HepG2 (cell line): ENCODE measurements around the gene ALPK1. TPM values are rescaled to one million over a fixed set of nuclear protein-coding genes. Genes with fewer than 3 reads are reported as not detected.

Experiments
- ATAC-seq: fragments of 200-7000 bp; cut with Tn5 transposase; 3 replicates; pipeline ENCODE4 v1.9.1; 2020; ENCODE audit warnings: mild to moderate bottlenecking, moderate library complexity
- BruUV-seq: library from RNA; stranded (reverse); fragments of 400-500 nt; replicated peaks from 2 replicates; lab custom pipeline; 2021; lab: Mats Ljungman, UMichigan
- CTCF ChIA-PET: fragments of 300-600 bp; formaldehyde crosslinking; extraction: SDS; loops from one replicate; lab custom pipeline; 2021; ENCODE audit warnings: low total read pairs, inconsistent platforms, low intra/inter-chr PET ratio; lab: Yijun Ruan, JAX
- POLR2A ChIA-PET: fragments of 350-600 bp; sonication (Branson Sonifier 250); formaldehyde crosslinking; loops from one replicate; lab custom pipeline; 2020; ENCODE audit warnings: antibody characterized with exemption, inconsistent platforms; lab: Yijun Ruan, JAX
- DNase-seq: peaks from one replicate; pipeline ENCODE4 v3.0.0-alpha.2; 2015; ENCODE audit warnings: low spot score
- FAIRE-seq: peaks from 3 replicates; lab custom pipeline; 2011; peaks lifted over from hg19 to GRCh38; lab: Jason Lieb, UNC
- H2AFZ ChIP-seq: one replicate; pipeline ENCODE4 v1.6.1; 2011; ENCODE audit warnings: low read length, inconsistent platforms
- H3K27ac ChIP-seq: fragments of 300-600 bp; 3 replicates; pipeline ENCODE4 v1.8.0; 2011; ENCODE audit warnings: mixed run types, mild to moderate bottlenecking, mixed read lengths, low read length, inconsistent platforms; ENCODE audit not compliant: insufficient read depth; ENCODE audit errors: extremely low read length
- H3K27me3 ChIP-seq, 2 experiments: fragments of 200-600 bp in 1 of 2; 2 replicates in 1 of 2; 3 replicates in 1 of 2; pipeline versions ENCODE4 v1.6.0 to v1.8.0; 2011; ENCODE audit warnings: low read length in 2 of 2, mild to moderate bottlenecking in 2 of 2, moderate library complexity in 2 of 2, inconsistent platforms in 1 of 2; ENCODE audit not compliant: insufficient read depth in 2 of 2, control insufficient read depth in 1 of 2
- H3K36me3 ChIP-seq, 2 experiments: fragments of 200-600 bp in 1 of 2; replicated peaks in 1 of 2; 2 replicates in 1 of 2; 3 replicates in 1 of 2; pipeline versions ENCODE4 v1.5.1 to v1.8.0; 2011; ENCODE audit warnings: low read length in 2 of 2, inconsistent platforms in 1 of 2; ENCODE audit not compliant: insufficient read depth in 2 of 2, control insufficient read depth in 1 of 2
- H3K4me1 ChIP-seq: 2 replicates; pipeline ENCODE4 v1.5.1; 2012; ENCODE audit warnings: low read length, inconsistent platforms; ENCODE audit not compliant: insufficient read depth
- H3K4me2 ChIP-seq: 2 replicates; pipeline ENCODE4 v1.6.0; 2011; ENCODE audit warnings: low read depth, low read length, inconsistent platforms
- H3K4me3 ChIP-seq, 3 experiments: fragments of 200-600 bp in 1 of 3; sonication (generic), shearing (Covaris generic) in 1 of 3; replicated peaks in 1 of 3; 2 replicates each; pipeline ENCODE4 v1.5.1; 2011 to 2016; ENCODE audit warnings: low read length in 3 of 3, inconsistent platforms in 2 of 3, low read depth in 2 of 3, mild to moderate bottlenecking in 2 of 3, control low read depth in 1 of 3, mixed read lengths in 1 of 3; ENCODE audit not compliant: insufficient read depth in 1 of 3
- H3K79me2 ChIP-seq: one replicate; pipeline ENCODE4 v1.6.1; 2011; ENCODE audit warnings: low read length, inconsistent platforms; ENCODE audit not compliant: insufficient read depth
- H3K9ac ChIP-seq: 2 replicates; pipeline ENCODE4 v1.6.0; 2011; ENCODE audit warnings: mild to moderate bottlenecking, low read depth, low read length, inconsistent platforms; ENCODE audit not compliant: insufficient read depth
- H3K9me3 ChIP-seq: 2 replicates; pipeline ENCODE4 v1.5.1; 2012; ENCODE audit warnings: mild to moderate bottlenecking, low read length
- H4K20me1 ChIP-seq: 2 replicates; pipeline ENCODE4 v1.6.0; 2011; ENCODE audit warnings: inconsistent platforms, mild to moderate bottlenecking, low read length, moderate library complexity; ENCODE audit not compliant: insufficient read depth
- AHDC1 ChIP-seq: sonication (generic); formaldehyde crosslinking; IDR thresholded peaks from 2 replicates; pipeline ENCODE4 v1.5.1; 2020; ENCODE audit warnings: mild to moderate bottlenecking, missing genetic modification reagents, borderline replicate concordance
- CREM ChIP-seq, 2 experiments: sonication (generic) in 1 of 2; formaldehyde crosslinking in 1 of 2; IDR thresholded peaks; 2 replicates each; pipeline versions ENCODE4 v1.4.0 to v1.6.1; 2016 to 2020; ENCODE audit warnings: antibody characterized with exemption in 1 of 2, mild to moderate bottlenecking in 1 of 2, missing genetic modification reagents in 1 of 2
- FOXJ3 ChIP-seq: sonication (generic); formaldehyde crosslinking; IDR thresholded peaks from 2 replicates; pipeline ENCODE4 v1.4.0; 2020; ENCODE audit warnings: missing genetic modification reagents, mild to moderate bottlenecking, borderline replicate concordance
- GTF2F1 ChIP-seq: fragments of 150-350 bp; IDR thresholded peaks from 2 replicates; pipeline ENCODE4 v1.6.1; 2014; ENCODE audit warnings: low read length
- MAFF ChIP-seq: IDR thresholded peaks from 2 replicates; pipeline ENCODE4 v1.6.1; 2011; ENCODE audit warnings: low read depth, low read length, improper control_type of control experiment
- MAFK ChIP-seq, 2 experiments: IDR thresholded peaks in 1 of 2; conservative IDR thresholded peaks in 1 of 2; 2 replicates each; pipeline ENCODE4 v1.6.1; 2011; ENCODE audit warnings: improper control_type of control experiment in 2 of 2, low read length in 2 of 2
- MED13 ChIP-seq: sonication (generic); formaldehyde crosslinking; IDR thresholded peaks from 2 replicates; pipeline ENCODE4 v1.5.0; 2020; ENCODE audit warnings: missing genetic modification reagents
- RXRA ChIP-seq: sonication (generic); formaldehyde crosslinking; IDR thresholded peaks from 2 replicates; pipeline ENCODE4 v1.5.1; 2020; ENCODE audit warnings: missing genetic modification reagents
- TCF12 ChIP-seq, 2 experiments: fragments of 450-650 bp in 1 of 2; sonication (generic) in 1 of 2; formaldehyde crosslinking in 1 of 2; IDR thresholded peaks; 2 replicates each; pipeline versions ENCODE4 v1.6.1 to v1.8.0; 2017 to 2022; ENCODE audit warnings: antibody characterized with exemption in 1 of 2, mild to moderate bottlenecking in 1 of 2, missing genetic modification reagents in 1 of 2, moderate library complexity in 1 of 2
- ZNF350 ChIP-seq: sonication (generic); formaldehyde crosslinking; IDR thresholded peaks from 2 replicates; pipeline ENCODE4 v1.4.0; 2020; ENCODE audit warnings: mild to moderate bottlenecking, low read depth, missing genetic modification reagents, borderline replicate concordance
- ZNF468 ChIP-seq: sonication (generic); formaldehyde crosslinking; IDR thresholded peaks from 2 replicates; pipeline ENCODE4 v1.8.0; 2022; ENCODE audit warnings: mild to moderate bottlenecking, moderate library complexity, missing genetic modification reagents
- WGBS: methylation state at CpG from one replicate; pipeline ENCODE4 v1.1.6; 2017; ENCODE audit warnings: low lambda C conversion rate; 5-methylcytosine and 5-hydroxymethylcytosine counted together
- in situ Hi-C: cut with HindIII; loops from 2 replicates; pipeline ENCODE4 v1.10.0; 2017; ENCODE audit warnings: low pct_unique_long_range_greater_than_20kb; ENCODE audit not compliant: extremely low pct_ligation_motif_present
- intact Hi-C: fragments of 100-400 bp; cut with micrococcal nuclease; formaldehyde crosslinking; loops from one replicate; pipeline ENCODE4 v1.10.0; 2022; ENCODE audit not compliant: unreplicated experiment
- polyA plus RNA-seq, 8 experiments: library from polyadenylated mRNA; depleted of rRNA in 3 of 8; stranded (reverse) in 7 of 8; unstranded in 1 of 8; fragments of >200 nt; fragmentation: Illumina TruSeq in 4 of 8; extraction: Trizol in 4 of 8; gene quantifications; 2 replicates each; pipeline versions ENCODE4 v1.2.1 to v1.2.3, GENCODE V29; 2011 to 2016; ENCODE audit warnings: low read depth in 4 of 8, missing spikeins in 1 of 8, mixed read lengths in 1 of 8; ENCODE audit not compliant: insufficient read depth in 1 of 8
- total RNA-seq, 5 experiments: library from RNA; depleted of rRNA; stranded (reverse); fragments of >200 nt; fragmentation: Illumina TruSeq; extraction: Trizol; gene quantifications; 2 replicates each; pipeline ENCODE4 v1.2.3, GENCODE V29; 2016; ENCODE audit warnings: low read depth in 1 of 5
- TF ChIP-seq, protein P1 (sequence below): sonication (generic); formaldehyde crosslinking; IDR thresholded peaks from 2 replicates; pipeline ENCODE4 v1.5.0; 2020; ENCODE audit warnings: missing genetic modification reagents

The ALPK1 gene
- total and polyA plus RNA-seq, 2 of the 13 experiments (the other 11 are each of a cell fraction or from before 2014, with no cell fraction given): 0.61 to 1.3 TPM

GRCh38 chr4:112329672-112330375 is 32.7 kb downstream of the ALPK1 start:
- Histone ChIP-seq H3K27me3 (no peaks in the 10 kb centered on the region), H3K4me2 (no peak overlapping the region), H3K36me3 (no peaks in the 10 kb centered on the region), H2AFZ (no peak overlapping the region), H3K4me1 (no peaks in the 10 kb centered on the region), H3K9ac (no peak overlapping the region), H4K20me1 (no peaks in the 10 kb centered on the region), H3K79me2 (no peaks in the 10 kb centered on the region), H3K27ac (no peak overlapping the region), H3K4me3 (no peak overlapping the region), H3K9me3 (no peaks in the 10 kb centered on the region)
- in situ Hi-C loops: loop anchor here (5.0 to 25.0 kb wide), 4 partner anchors 192 to 607 kb away; no protein-coding TSS in a partner anchor
- no TSS peak for BruUV-seq
- CTCF ChIA-PET: no interaction called here
- intact Hi-C loops: loop anchor here (5.0 kb wide), 1 partner anchor 432 kb away; no protein-coding TSS in a partner anchor
- DNase-seq: no peak
- WGBS: 49% methylated on average over 5 of the region's 5 CpGs
- POLR2A ChIA-PET: no interaction called here
- no peak for FAIRE-seq
- ATAC-seq: no peak
- TF ChIP-seq RXRA (CRISPR knock-in tag): no peak
- TF ChIP-seq CREM (IDR thresholded peaks at IDR 0.05): no peak
- no peak for TF ChIP-seq CREM (CRISPR knock-in tag; IDR thresholded peaks at IDR 0.05)
- TF ChIP-seq MAFF: peak; percentile 19; the same call in 1 of the 2 replicates
- no peak for TF ChIP-seq TCF12 (IDR thresholded peaks at IDR 0.05)
- no peak for TF ChIP-seq TCF12 (CRISPR knock-in tag; IDR thresholded peaks at IDR 0.05)
- TF ChIP-seq GTF2F1: no peak
- TF ChIP-seq MED13 (CRISPR knock-in tag): no peak
- TF ChIP-seq ZNF350 (CRISPR knock-in tag): no peak
- no peak for TF ChIP-seq AHDC1 (CRISPR knock-in tag)
- TF ChIP-seq, protein P1, sequence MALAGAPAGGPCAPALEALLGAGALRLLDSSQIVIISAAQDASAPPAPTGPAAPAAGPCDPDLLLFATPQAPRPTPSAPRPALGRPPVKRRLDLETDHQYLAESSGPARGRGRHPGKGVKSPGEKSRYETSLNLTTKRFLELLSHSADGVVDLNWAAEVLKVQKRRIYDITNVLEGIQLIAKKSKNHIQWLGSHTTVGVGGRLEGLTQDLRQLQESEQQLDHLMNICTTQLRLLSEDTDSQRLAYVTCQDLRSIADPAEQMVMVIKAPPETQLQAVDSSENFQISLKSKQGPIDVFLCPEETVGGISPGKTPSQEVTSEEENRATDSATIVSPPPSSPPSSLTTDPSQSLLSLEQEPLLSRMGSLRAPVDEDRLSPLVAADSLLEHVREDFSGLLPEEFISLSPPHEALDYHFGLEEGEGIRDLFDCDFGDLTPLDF: no peak
- TF ChIP-seq ZNF468 (CRISPR knock-in tag): no peak
- no peak for TF ChIP-seq FOXJ3 (CRISPR knock-in tag)
- peak in 1 of 2 experiments; percentile 52; a peak in 2 of 4 replicates for TF ChIP-seq MAFK (conservative IDR thresholded peaks at IDR 0.05 in 1 of 2, IDR thresholded peaks at IDR 0.05 in 1 of 2; ENCODE audit: low read length in 2 of 2)
